Calu3 (cell line): Measurements from ENCODE around the gene ABCD2. TPM values are rescaled to one million over a fixed set of nuclear protein-coding genes. Genes with fewer than 3 reads are reported as not detected.

Experiments used
- BruUV-seq: library from RNA; stranded (reverse); fragments of 400-500 nt; replicated peaks from 2 replicates; lab custom pipeline; 2021; lab: Mats Ljungman, UMichigan
- CTCF ChIA-PET: fragments of 300-600 bp; sonication (Branson Sonifier 250); formaldehyde crosslinking; loops from one replicate; lab custom pipeline; 2022; ENCODE audit warnings: antibody characterized with exemption; lab: Charles Lee
- DNase-seq: peaks from one replicate; pipeline ENCODE4 v3.0.0; 2022
- H3K27ac Mint-ChIP-seq: one replicate; pipeline ENCODE4 v1.8.0; 2022; ENCODE audit warnings: mixed read lengths; ENCODE audit not compliant: unreplicated experiment
- H3K27me3 Mint-ChIP-seq: one replicate; pipeline ENCODE4 v1.8.0; 2022; ENCODE audit warnings: mixed read lengths; ENCODE audit not compliant: unreplicated experiment
- H3K36me3 Mint-ChIP-seq: one replicate; pipeline ENCODE4 v1.8.0; 2022; ENCODE audit warnings: mild to moderate bottlenecking, moderate library complexity, mixed read lengths; ENCODE audit not compliant: insufficient read depth, unreplicated experiment
- H3K4me1 Mint-ChIP-seq: one replicate; pipeline ENCODE4 v1.8.0; 2022; ENCODE audit warnings: mild to moderate bottlenecking, low read depth, mixed read lengths; ENCODE audit not compliant: unreplicated experiment
- H3K4me3 Mint-ChIP-seq: one replicate; pipeline ENCODE4 v1.8.0; 2022; ENCODE audit warnings: mild to moderate bottlenecking, low read depth, moderate library complexity, mixed read lengths; ENCODE audit not compliant: unreplicated experiment
- H3K9me3 Mint-ChIP-seq: one replicate; pipeline ENCODE4 v1.8.0; 2022; ENCODE audit warnings: low read depth, mixed read lengths; ENCODE audit not compliant: unreplicated experiment
- intact Hi-C: fragments of 100-400 bp; cut with micrococcal nuclease; formaldehyde crosslinking; loops from one replicate; pipeline ENCODE4 v1.10.0; 2022; ENCODE audit not compliant: unreplicated experiment
- total RNA-seq: library from RNA; stranded (reverse); gene quantifications from 2 replicates; pipeline ENCODE4 v1.2.3, GENCODE V29; 2022
- TF ChIP-seq, protein P1 (sequence below): fragments of 200-600 bp; IDR thresholded peaks from one replicate; pipeline ENCODE4 v1.8.0; 2022; ENCODE audit warnings: antibody characterized with exemption; ENCODE audit not compliant: unreplicated experiment

The ABCD2 gene
- total RNA-seq, 1 experiment from 2014 or later, result not detected

DNA sequence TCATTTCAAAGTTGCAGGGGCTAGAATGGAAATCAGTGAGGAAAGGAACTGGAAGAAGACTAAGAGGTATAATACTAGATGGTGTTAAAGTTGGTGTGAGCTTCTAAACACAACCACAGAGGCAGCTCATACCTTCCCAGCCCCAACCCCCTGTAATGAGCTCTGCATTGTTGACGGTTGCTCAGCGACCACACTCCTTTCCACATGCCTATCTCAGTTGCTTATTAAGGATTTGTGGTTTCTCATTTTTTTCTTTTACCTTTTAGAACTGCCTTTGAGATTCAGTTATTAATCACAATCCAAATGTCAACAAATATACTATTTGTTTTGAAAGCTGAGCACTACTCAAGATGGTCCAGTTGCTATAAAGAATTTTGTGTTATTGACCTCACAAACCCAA is 114.6 kb downstream of the ABCD2 start:
- CTCF ChIA-PET, result no interaction called here
- no peaks in the 10 kb centered on the region for H3K27me3 Mint-ChIP-seq
- no peak overlapping the region for H3K27ac Mint-ChIP-seq
- peak; percentile 28 for DNase-seq
- BruUV-seq, result no TSS peak
- no peaks in the 10 kb centered on the region for H3K36me3 Mint-ChIP-seq
- no peak overlapping the region for H3K4me3 Mint-ChIP-seq
- TF ChIP-seq, protein P1, sequence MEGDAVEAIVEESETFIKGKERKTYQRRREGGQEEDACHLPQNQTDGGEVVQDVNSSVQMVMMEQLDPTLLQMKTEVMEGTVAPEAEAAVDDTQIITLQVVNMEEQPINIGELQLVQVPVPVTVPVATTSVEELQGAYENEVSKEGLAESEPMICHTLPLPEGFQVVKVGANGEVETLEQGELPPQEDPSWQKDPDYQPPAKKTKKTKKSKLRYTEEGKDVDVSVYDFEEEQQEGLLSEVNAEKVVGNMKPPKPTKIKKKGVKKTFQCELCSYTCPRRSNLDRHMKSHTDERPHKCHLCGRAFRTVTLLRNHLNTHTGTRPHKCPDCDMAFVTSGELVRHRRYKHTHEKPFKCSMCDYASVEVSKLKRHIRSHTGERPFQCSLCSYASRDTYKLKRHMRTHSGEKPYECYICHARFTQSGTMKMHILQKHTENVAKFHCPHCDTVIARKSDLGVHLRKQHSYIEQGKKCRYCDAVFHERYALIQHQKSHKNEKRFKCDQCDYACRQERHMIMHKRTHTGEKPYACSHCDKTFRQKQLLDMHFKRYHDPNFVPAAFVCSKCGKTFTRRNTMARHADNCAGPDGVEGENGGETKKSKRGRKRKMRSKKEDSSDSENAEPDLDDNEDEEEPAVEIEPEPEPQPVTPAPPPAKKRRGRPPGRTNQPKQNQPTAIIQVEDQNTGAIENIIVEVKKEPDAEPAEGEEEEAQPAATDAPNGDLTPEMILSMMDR, result no peak
- peaks cover 11% of the 10 kb centered on the region for H3K4me1 Mint-ChIP-seq
- H3K9me3 Mint-ChIP-seq, result no peaks in the 10 kb centered on the region
- intact Hi-C loops, result no loop called here

DNA sequence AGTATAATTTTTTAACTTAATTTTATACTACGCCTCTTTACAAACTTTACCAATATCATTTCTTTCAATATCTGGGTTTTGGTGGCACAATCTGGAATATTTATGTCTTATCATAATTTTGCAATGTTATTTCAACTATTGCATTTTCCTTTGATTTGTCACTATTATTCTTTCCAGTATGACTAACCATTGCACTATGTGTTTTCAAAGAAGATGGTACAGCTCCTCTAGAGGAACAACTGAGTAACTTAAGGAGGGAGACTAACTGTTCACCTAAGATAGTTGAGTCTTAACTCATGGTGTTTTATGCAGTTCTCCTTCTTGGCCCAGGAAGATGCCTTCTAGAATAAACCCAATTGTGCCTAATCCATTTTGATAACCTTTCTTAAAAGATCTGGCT is 116.2 kb downstream of the ABCD2 start:
- no peak overlapping the region for H3K27ac Mint-ChIP-seq
- CTCF ChIA-PET, result no interaction called here
- H3K27me3 Mint-ChIP-seq, result no peaks in the 10 kb centered on the region
- no peaks in the 10 kb centered on the region for H3K9me3 Mint-ChIP-seq
- no peak overlapping the region for H3K4me3 Mint-ChIP-seq
- TF ChIP-seq, protein P1, result no peak
- no peaks in the 10 kb centered on the region for H3K36me3 Mint-ChIP-seq
- no TSS peak for BruUV-seq
- DNase-seq, result no peak
- intact Hi-C loops, result no loop called here
- peaks cover 11% of the 10 kb centered on the region for H3K4me1 Mint-ChIP-seq

- intact Hi-C loops, result no loop called here
- CTCF ChIA-PET, result no interaction called here
- H3K36me3 Mint-ChIP-seq, result no peaks in the 10 kb centered on the region
- no peak overlapping the region for H3K4me3 Mint-ChIP-seq
- no peak overlapping the region for H3K27ac Mint-ChIP-seq
- H3K9me3 Mint-ChIP-seq, result no peaks in the 10 kb centered on the region
- no peak for DNase-seq
- H3K4me1 Mint-ChIP-seq, result peaks cover 11% of the 10 kb centered on the region
- no peaks in the 10 kb centered on the region for H3K27me3 Mint-ChIP-seq
- no TSS peak for BruUV-seq
- TF ChIP-seq, protein P1, result no peak
Measured at GRCh38 chr12:39502726-39503125, 116.9 kb downstream of the ABCD2 start.

Other genes with a start within 250 kb of the ABCD2 start
- 26.0 and 28.7 TPM in 2 replicates for gene KIF21A, start 176.7 kb downstream of the ABCD2 start, total RNA-seq